ES-I3 (cell line): ENCODE measurements around the gene NCAN.
A peak's percentile ranks its signal among the peaks of the same experiment; 100 is the strongest.
"Not testable (repeated sequence)": the region's sequence is repeated elsewhere in the genome, so short reads cannot be mapped to it uniquely, and the experiment has no call there.

Source experiments
- H3K36me3 ChIP-seq: 2 replicates; pipeline ENCODE4 v1.6.1; 2013; ENCODE audit warnings: mild to moderate bottlenecking, low read length, control low read depth, moderate library complexity; ENCODE audit not compliant: insufficient read depth
- H3K4me1 ChIP-seq: 2 replicates; pipeline ENCODE4 v1.6.1; 2013; ENCODE audit warnings: mild to moderate bottlenecking, control low read depth, low read length; ENCODE audit not compliant: insufficient read depth
- H3K9ac ChIP-seq: 2 replicates; pipeline ENCODE4 v1.6.1; 2013; ENCODE audit warnings: low read depth, mild to moderate bottlenecking, low read length, moderate library complexity
- H3K9me3 ChIP-seq: 2 replicates; pipeline ENCODE4 v1.6.1; 2013; ENCODE audit warnings: mild to moderate bottlenecking, low read length, moderate library complexity; ENCODE audit not compliant: control insufficient read depth, insufficient read depth

Gene NCAN

GRCh38 chr19:19211499-19212420, at the start of gene NCAN:
TSS of gene NCAN (plus strand) at chr19:19211958. CDS start at chr19:19216954, 4,996 bp downstream.
- Histone ChIP-seq H3K36me3 (no peaks in the 10 kb centered on the region), H3K9me3 (no peaks in the 10 kb centered on the region), H3K4me1 (no peaks in the 10 kb centered on the region), H3K9ac (peak within 1 kb of the TSS; percentile 45)

DNA sequence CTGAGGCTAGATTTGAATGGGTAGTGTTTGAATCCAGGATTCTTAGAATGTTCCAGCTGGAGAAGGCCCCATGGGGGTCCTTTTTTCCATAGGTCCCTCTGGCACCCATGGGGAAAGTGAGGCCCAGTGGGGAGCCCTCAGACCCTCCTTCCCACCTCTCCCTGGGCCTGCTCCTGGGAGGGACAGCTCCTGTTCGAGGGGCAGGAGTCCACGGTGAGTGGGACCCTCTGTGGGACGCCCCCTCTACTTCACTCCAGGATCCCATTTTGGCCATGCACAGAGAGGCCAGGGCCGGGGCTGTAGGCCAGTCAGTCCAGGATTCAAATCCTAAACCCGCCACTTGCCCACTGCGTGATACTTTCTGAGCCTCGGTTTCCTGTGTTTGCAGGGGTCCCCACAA, 49.3 kb upstream of the NCAN start:
- Histone ChIP-seq H3K9ac (no peak overlapping the region), H3K4me1 (no peaks in the 10 kb centered on the region), H3K9me3 (no peaks in the 10 kb centered on the region), H3K36me3 (no peaks in the 10 kb centered on the region)

- Histone ChIP-seq H3K4me1 (no peaks in the 10 kb centered on the region; the same call in 1 of the 2 replicates), H3K36me3 (no peaks in the 10 kb centered on the region), H3K9ac (no peak overlapping the region), H3K9me3 (no peaks in the 10 kb centered on the region)
Observed at GRCh38 chr19:19165396-19165795, 46.4 kb upstream of the NCAN start.

- Histone ChIP-seq H3K9me3 (no peaks in the 10 kb centered on the region), H3K9ac (no peak overlapping the region), H3K4me1 (peaks cover 10% of the 10 kb centered on the region), H3K36me3 (no peaks in the 10 kb centered on the region)
Observed at GRCh38 chr19:19167612-19168011, 44.1 kb upstream of the NCAN start.

- H3K4me1 ChIP-seq = peaks cover 10% of the 10 kb centered on the region
- H3K9me3 ChIP-seq = no peaks in the 10 kb centered on the region
- no peaks in the 10 kb centered on the region for H3K36me3 ChIP-seq
- H3K9ac ChIP-seq = peak overlapping the region; percentile 35; the same call in 1 of the 2 replicates
Observed at GRCh38 chr19:19169236-19170052, 42.3 kb upstream of the NCAN start.

GRCh38 chr19:19170053-19170872, 41.5 kb upstream of the NCAN start, which contains the start of gene MEF2B:
TSS of gene MEF2B (minus strand) at chr19:19170263. CDS start at chr19:19150735, 19,528 bp downstream.
- Histone ChIP-seq H3K36me3 (no peaks in the 10 kb centered on the region), H3K9ac (peak within 1 kb of the TSS; percentile 35; the same call in 1 of the 2 replicates), H3K4me1 (peaks cover 10% of the 10 kb centered on the region), H3K9me3 (no peaks in the 10 kb centered on the region)

- Histone ChIP-seq H3K9ac (no peak overlapping the region; the same call in 1 of the 2 replicates), H3K4me1 (peaks cover 10% of the 10 kb centered on the region), H3K36me3 (no peaks in the 10 kb centered on the region), H3K9me3 (no peaks in the 10 kb centered on the region)
Observed at GRCh38 chr19:19170873-19171672, 40.7 kb upstream of the NCAN start.

DNA sequence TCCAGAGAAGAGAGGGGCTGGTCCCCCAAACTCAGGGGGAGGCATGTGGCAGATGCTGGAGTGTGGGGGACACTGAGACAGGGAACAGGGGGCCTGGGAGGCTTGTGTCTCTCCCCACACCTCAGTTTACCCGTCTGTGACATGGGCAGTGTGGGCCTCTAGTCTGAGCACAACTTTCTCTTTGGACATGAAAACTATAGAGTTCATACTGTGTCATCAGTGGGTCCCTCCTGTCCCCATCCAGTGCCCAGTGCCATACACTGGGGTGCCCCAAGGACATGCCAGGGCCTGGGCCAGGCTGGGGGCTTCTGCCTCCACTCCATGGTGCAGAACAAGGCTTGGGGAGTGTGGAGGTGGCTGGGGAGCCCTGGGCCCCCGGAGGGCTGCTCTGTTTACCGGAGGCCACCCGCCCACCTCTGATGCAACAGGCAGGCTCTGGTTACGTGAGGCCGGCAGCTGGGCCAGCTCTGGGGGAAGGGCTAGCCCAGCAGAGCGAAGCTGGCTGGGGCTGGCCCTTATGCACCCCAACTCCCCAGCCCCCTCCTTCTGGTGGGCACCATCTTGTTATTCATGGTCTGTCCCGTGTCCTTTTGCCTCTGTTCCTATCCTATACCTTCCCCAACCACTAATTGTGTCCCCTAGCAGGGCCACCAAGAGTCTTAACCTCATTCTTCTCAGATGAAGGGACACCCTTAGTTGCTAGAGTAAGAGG, 39.8 kb upstream of the NCAN start:
- Histone ChIP-seq H3K4me1 (peaks cover 10% of the 10 kb centered on the region), H3K9me3 (no peaks in the 10 kb centered on the region), H3K9ac (no peak overlapping the region), H3K36me3 (no peaks in the 10 kb centered on the region)

DNA sequence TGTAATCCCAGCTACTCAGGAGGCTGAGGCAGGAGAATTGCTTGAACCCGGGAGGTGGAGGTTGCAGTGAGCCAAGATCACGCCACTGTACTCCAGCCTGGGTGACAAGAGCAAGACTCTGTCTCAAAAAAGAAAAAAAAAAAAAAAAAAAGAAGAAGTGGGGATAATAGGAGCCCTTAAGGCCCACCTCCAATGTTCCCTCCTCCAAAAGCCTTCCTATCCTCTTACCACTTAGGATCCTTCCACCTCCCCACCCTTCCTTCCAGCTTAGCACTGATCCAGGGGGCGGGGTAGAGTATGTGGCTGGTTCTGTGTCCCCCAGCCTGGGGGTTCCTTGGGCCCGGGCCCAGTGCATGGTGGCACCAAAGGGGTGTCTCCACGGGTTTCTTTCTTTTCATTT, 38.5 kb upstream of the NCAN start:
- not testable (repeated sequence) for H3K9me3 ChIP-seq, H3K36me3 ChIP-seq, H3K9ac ChIP-seq
- H3K4me1 ChIP-seq = peaks cover 10% of the 10 kb centered on the region

- Histone ChIP-seq H3K4me1 (peaks cover 6% of the 10 kb centered on the region; the same call in 1 of the 2 replicates), H3K9ac (no peak overlapping the region), H3K9me3 (no peaks in the 10 kb centered on the region), H3K36me3 (no peaks in the 10 kb centered on the region; the same call in 1 of the 2 replicates)
Observed at GRCh38 chr19:19176950-19177349, 34.8 kb upstream of the NCAN start.

DNA sequence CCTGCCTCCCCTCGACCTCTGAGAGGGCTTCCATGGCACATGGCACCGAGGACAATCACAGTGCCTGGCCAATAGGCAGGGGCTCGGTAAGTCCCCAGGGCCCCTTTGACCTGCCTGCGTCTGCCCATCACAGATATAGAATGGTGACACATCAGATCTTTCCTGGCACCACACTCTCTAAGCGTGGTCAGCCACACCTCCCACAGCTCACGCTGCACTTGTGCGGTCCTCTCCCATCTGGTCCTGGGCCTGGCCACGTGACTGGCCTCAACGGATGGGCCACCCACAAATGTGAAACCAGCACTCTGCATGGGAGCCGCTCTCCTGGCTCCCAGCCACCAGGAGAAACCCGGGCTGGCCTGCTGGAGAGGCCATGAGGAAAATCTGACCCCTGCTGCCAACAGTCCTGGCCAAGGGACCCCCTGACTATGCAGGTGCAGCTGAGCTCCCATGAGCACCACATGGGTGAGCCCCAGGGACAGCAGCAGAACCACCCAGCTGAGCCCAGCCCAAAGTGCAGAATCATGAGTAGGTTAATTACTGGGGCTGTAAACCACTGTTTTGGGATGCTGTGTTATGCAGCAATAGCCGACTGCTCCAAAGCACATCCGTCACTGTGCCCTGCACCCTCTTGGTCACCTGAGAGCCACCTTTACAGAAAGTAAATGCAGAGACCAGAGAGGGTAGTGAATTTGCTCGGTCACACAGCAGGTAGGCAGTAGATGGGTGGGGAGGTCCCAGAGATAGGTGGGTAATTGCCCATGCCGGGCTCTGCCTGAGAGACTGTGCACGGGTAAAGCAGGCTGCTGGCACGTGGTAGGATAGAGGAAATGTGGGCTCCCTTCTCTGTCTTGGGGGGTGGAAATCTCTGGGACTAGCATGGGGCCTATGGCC, 32.0 kb upstream of the NCAN start:
- Histone ChIP-seq H3K9ac (no peak overlapping the region), H3K4me1 (no peaks in the 10 kb centered on the region), H3K9me3 (no peaks in the 10 kb centered on the region), H3K36me3 (no peaks in the 10 kb centered on the region; the same call in 1 of the 2 replicates)

DNA sequence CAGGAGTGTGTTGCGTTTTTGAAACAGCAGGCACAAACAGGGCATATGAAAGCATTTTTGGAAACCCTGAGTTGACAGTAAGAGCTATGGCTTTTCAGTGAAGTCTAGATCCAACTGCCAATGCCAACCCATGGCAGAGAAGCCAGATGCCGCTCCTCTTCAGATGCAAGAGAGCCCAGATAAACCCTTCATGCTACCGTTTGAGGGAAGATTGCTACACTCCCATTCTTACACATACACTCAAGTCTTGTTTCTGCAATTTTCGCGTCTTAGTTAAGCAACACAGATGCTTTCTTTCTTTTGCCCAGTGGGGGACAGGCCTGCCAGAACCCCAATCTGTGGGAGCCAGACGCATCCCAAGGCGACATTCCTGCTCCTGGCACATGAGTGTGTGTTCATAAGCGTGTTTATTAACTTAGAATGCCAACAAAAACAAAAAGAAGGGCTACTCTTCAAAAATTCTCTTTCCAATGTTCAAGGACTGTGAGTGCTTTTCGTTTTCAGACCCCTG, 30.2 kb upstream of the NCAN start:
- Histone ChIP-seq H3K9me3 (no peaks in the 10 kb centered on the region), H3K4me1 (no peaks in the 10 kb centered on the region), H3K36me3 (no peaks in the 10 kb centered on the region; the same call in 1 of the 2 replicates), H3K9ac (no peak overlapping the region)
